GM21423 (cell line): ENCODE measurements around the gene ZNFX1.
A peak's percentile ranks its signal among the peaks of the same experiment; 100 is the strongest.
"Not testable (repeated sequence)": the region's sequence is repeated elsewhere in the genome, so short reads cannot be mapped to it uniquely, and the experiment has no call there.

Experiments used
- ATAC-seq: cut with Tn5 transposase; IDR thresholded peaks from one replicate; pipeline ENCODE4 v1.9.1; 2021; ENCODE audit warnings: mild to moderate bottlenecking, moderate library complexity; ENCODE audit not compliant: unreplicated experiment

Gene ZNFX1

DNA sequence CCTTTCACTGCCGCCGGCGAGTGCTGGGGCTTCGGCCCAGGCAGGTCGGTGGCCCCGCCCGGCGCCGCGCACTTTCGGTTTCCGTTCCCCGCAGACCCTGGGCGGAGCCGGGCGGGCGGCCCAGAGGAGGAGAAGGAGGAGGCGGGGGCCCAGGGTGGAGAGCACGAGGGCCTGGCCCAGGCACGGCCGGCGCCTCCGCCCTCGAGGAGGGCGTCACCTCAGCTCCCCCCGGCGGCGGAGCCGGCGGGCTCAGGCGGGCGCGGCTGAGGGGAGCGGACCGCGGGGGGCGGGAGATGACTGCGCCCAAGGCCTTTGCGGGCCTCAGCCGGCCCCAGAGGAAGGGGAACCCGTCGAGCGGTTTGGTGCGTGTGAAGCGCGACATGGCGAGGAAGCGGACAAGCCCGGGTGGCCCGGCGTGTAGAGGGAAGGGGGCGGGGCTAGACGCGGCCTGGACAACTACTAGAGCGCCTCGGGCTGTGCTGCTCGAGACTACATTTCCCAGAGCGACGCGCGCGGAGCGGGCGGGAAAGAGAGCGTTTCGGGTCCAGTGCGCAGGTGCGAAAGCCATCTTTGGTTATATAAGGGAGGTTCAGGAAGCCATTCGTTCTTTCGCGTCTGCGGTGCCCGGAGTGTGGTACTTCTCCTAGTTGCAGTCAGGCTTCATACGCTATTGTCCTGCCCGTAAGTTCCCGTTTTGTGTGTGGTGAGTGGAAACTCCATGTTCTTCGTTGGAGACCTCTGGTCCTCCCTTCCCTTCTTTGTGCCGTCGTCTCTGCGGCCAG lies at the start of gene ZNFX1:
Gene ZNFX1, minus strand, starts transcription at position 22 of the 782 bp plus-strand sequence. CDS start 2,218 bp downstream, outside the sequence.
- peak; percentile 85 for ATAC-seq

DNA sequence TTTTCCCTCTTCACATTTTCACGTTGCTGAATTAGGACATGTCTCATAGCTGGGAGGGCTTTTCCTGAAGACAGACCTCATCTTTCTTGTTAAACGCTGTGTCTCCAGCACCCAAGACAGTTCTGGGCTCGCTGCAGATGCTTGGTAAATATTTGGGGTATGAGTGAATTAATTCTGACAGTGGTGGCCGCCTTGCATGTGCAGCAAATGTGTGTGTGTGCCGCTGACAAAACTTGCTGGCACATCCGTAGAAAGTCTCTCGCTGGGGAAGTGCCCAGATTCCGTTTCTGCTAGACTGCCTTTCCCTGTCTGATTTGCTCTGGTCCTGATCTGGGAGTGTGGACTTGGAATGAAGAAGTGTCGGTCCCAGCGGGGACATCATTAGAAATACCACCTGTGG lies 48.2 kb upstream of the ZNFX1 start:
- ATAC-seq, result no peak

GRCh38 chr20:49324306-49324705 lies 46.4 kb upstream of the ZNFX1 start:
- ATAC-seq, result no peak

GRCh38 chr20:49323622-49324238 lies 45.9 kb upstream of the ZNFX1 start:
- no peak for ATAC-seq

DNA sequence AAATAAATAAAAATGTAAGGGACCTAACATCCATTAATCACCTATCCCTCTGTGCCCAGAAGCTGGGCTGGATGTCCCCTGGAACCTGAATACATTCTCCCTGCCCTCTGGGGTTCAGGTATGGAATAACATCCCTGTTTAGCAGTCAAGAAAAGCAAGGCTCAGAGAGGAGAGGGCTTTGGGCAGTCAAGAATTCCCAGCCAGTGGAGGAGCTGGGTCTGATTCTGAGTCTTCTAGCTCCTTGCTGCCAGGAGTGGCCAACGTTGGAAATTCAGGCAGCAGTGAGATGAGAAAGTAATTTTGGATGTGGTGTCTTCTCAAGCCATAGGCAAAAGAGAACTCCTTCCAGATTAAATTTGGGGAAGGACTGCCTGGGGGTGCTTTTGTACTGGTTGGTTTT lies 42.6 kb upstream of the ZNFX1 start:
- ATAC-seq, result no peak

DNA sequence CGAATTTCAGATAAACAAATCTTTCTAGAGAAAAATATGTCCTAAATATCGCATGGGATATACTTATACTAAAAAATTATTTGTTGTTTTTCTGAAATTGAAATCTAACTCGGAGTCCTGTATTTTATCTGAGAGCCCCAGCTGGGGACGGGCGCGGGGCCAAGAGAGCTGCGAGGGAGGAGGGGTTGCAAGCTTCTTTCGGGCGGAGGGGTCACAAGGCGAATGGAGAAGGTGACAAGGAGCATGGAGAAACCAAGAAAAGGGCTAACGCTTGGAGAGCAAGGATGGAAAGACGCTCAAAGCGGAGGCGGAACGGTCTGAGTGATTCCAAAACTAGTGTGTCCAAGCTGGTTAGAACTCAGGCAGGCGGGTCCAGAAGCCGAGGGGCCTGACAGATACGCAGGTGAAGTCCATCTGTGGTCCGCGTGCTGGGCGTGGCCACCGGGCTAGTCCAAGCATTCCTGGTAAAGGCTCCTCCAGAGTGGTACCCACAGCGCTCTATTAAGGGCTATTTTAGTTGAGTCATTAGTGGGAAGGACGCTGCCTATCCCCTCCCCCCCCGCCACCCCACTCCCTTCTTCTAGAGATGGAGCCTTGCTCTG lies 41.5 kb upstream of the ZNFX1 start:
- no peak for ATAC-seq

GRCh38 chr20:49318430-49319207 lies 40.8 kb upstream of the ZNFX1 start:
- no peak for ATAC-seq

GRCh38 chr20:49318091-49318429 lies 40.2 kb upstream of the ZNFX1 start:
- no peak for ATAC-seq

- no peak for ATAC-seq
These were observed 38.8 kb upstream of the ZNFX1 start for GRCh38 chr20:49316704-49317103.

- ATAC-seq, result no peak
These were observed 37.7 kb upstream of the ZNFX1 start for GRCh38 chr20:49315580-49315979.

DNA sequence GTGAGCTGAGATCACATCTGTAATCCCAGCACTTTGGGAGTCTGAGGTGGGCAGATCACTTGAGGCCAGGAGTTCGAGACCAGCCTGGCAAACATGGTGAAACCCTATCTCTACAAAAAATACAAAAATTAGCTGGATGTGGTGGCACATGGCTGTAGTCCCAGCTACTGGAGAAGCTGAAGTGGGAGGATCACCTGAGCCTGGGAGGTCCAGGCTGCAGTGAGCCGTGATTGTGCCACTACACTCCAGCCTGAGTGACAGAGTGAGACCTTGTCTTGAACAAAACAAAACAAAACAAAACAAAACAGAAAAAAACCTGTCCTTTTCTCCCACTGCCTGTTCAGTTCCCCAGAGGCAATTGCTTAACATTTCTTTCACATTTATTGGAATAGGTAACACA lies 36.2 kb upstream of the ZNFX1 start:
- ATAC-seq, result not testable (repeated sequence)

GRCh38 chr20:49313283-49313682 lies 35.4 kb upstream of the ZNFX1 start:
- no peak for ATAC-seq

DNA sequence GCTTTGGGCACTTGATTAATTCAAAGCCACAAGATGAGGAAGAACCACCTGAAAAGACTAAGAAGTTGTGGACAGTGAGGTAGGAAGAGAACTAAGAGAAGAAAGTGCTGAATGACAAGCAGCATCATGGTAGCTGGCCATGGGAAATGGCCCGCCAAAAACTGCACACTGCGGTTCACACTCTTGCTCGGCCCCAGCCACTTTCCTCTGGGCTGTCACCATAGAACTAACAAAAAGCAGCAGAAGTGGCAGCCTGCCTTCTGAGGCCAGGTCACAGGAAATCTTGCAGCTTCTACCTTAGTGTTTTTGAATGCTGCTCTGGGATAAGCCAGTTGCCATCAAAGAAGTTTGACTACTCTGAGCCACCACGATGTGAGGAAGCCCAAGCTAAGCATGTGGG lies 34.8 kb upstream of the ZNFX1 start:
- no peak for ATAC-seq

DNA sequence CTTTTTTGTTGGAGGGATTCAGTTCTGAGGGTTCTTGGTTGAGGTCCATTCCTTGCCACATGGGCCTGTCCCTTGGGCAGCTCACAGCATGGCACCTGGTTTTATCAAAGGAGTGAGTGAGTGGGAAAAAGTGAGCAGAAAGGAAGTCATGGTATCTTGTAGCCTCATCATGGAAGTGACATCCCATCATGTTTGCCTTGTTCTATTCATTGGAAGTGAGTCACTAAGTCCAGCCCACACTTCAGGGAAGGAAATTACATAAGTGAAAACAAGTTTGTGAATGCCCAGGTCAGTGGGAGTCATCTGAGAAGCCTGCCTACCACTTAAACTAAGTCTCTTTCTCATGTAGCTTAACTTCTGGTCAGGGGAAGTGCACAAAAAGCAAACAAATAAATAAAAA lies 32.8 kb upstream of the ZNFX1 start:
- no peak for ATAC-seq

DNA sequence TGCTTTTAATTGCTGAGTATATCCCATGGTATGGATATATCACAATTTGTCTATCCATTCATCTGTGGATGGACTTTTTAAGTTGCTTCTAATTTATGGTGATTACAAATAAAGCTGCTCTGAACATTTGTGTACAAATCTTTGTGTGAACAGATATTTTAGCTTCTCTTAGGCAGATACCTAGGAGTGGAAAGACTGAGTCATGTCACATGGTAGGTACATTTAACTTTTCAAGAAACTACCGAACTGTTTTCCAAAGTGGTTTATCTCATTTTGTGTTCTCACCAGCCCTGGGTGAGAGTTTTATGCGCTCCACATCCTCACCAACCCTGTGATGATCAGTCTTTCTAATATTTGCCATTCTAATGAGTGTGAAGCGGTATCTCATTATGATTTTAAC lies 31.0 kb upstream of the ZNFX1 start:
- ATAC-seq, result no peak

DNA sequence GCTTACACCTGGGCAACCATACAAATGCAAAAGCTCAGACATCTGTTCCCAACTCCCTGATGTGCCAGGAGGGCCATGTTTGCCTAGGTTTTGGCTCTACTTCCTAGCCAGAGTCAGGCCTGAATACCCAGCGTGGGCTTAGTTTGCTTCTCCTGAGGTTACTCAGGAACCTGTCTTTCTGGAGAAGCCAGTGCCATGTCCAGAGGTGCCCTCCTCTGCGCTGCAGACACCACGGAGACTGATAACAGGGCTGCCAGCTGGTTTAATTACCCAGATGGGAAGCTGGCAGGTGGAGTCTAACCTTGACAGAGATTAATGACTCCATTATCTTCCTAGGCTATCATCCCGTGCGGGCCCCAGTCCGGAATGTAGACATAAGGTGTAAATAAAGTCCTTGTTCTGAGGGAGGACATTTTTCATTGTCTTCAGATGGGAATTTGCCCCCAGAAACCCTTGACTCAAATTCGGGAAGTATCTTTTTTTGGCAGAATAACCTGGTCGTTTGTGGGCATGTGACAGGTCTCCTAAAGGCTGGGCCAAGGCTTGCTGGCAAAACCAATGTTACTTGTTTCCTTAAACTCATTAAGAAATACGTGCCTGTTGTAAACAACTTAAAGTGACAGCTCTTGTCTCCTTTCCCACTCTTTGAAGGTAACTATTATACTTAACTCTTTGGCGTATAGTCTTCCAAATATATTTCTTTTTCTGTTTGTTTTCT lies 29.2 kb upstream of the ZNFX1 start:
- no peak for ATAC-seq

DNA sequence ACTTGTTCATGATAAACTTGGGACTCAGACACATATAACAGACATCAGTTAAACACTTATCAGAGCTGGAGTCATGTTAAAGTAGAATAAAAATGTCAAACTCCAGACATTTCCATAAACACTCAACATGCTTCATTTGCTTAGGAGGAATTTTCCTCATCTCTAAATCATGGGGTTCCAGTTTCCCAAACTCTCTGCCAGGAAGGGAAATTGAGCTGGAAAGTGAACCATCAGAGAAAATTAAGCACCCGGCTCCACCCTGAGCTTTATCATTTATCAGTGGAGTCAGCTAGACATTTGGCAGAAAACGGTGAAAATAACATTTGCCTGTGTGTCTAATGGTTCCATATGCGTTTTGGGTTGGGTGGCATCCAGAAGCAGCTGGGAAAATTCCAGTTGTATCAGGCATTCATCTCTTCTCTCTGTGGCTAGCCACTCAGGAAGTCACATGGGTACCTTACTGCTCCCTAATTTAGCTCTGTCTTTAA lies 25.3 kb upstream of the ZNFX1 start:
- no peak for ATAC-seq

DNA sequence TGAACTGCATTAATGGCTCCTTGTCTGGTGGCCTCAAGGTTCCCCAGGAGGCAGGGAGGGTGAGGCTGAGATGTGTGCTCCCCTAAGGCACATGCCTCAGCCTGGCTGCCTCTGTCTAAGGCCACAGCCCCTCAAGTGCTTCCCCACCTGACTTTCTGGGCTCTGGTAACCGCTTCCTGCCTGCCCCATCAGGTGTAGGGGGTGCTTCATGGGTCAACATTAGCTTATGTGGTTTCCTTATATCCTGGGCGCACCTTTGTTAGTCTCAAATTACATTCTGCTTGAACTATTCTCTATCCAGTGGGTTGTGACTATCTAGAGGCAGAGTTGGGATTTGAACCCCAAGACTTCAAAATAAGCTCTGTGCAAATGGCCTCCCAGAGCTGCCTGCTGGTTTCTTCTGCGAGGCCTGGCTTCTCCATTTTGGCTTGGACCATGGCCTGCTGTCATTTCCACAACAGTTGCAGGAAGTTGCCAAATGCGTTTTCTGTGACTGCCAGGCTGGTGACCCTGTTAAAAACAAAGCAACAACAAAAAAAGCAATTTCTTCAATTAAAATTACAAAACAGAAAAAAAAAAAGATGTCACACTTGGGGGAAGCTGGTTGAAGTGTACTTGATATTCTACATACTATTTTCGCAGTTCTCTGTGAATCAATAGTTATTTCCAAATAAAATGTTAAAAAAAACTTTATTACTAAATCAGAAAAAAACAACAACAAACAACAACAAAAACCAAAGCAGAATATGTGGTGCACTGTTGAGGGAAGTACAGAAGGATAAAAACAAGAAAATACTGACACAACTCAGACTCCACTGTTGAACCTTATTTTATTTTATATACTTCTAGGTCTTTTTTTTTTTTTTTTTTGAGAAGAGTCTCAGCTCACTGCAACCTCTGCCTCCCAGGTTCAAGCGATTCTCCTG lies 20.0 kb upstream of the ZNFX1 start:
- ATAC-seq, result no peak

GRCh38 chr20:49294002-49294654 lies 16.3 kb upstream of the ZNFX1 start:
- not testable (repeated sequence) for ATAC-seq
